ENCODE data around the gene TLCD5.

GRCh38 chr11:120283124-120283523 lies 42.0 kb upstream of the TLCD5 start:
- TF ChIP-seq CTCF (conservative IDR thresholded peaks at IDR 0.05) (no peak), ZFX (IDR thresholded peaks at IDR 0.05) (no peak)

Data from C4-2B (cell line).